HL-60/S4 (cell line): ENCODE measurements around the gene AGAP3.

Experiments used
- in situ Hi-C: fragments of 300-500 bp; cut with MboI; formaldehyde crosslinking; loops from 2 replicates; pipeline ENCODE4 v1.14.3; 2022; ENCODE audit warnings: low sequenced_read_pairs

The AGAP3 gene

DNA sequence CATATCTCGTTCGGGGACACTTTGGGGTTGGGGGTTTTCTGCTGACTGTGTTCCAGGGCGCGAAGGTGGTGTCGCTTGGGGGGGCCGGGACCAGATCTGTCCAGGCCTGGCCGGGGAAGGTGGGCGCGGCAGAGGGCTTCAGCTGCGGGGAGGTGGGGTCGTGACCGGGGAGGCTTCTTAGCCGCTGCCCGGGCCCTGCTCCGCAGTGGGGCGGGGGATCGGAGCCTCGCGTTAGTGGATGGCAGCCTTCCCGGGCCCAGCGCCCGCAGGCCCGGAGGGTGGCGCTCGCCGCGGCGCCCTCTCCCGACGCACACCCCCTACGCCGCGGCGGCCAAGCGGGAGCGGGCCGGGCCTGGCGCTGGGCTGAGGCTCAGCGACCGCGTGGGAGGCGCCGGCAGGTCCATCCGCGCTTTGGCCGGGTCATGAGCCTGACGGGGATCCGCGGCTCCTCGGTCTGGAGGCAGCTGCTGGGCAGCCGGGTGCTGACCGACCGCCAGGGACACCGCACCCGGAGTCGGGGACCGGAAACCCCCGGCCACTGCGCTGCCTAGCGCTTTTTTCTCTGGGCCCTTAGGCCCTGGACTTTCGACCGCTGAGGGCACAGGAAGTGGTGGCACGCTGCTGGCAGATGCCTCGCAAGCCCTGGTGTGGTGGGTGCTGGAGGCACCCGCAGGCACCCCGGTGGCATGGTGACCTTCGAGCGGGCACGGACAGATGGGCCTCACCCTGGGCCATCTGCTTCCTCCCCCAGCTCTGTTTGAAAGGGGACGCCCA lies 1.2 kb downstream of the AGAP3 start:
- in situ Hi-C loops, result no loop called here

DNA sequence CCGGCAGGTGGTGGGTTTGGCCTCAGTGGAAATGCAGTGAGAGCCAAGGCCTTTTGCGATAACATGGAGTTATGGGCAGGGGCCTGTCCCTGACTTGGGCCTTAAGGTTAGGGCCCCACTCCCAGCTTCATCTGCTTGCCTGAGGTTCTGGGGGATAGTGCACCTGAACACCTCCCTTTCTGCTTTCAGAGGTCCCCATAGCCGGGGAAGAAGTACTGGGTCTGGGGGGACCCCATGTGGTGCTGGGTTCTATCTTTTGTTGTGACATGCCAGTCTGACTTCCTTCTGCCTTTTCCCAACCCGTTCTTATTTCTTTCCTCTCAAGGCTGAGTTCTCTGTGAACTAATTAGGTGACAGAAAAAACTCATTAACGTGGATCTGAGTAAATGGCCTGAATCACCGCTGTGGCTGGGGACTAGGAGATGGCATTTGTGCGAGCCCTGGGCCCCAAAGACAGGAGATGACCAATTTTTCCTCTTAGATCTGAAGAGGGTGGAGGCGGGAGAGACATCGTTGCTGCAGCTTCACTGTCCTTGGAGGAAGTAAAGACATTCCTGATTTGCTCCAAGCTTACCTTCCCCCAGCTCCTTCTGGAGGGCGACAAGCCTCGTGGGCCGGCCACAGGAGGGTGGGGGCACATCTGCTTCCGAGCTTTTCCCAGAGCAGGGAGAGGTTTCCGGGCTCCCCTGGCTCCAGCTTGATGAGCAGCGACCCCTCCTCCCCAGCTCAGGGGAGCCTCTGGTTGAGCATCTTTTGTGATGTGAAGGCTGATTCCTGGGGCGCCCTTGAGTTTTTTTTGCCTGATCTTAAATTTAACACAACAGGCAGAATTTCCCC lies 2.0 kb downstream of the AGAP3 start:
- in situ Hi-C loops, result no loop called here

DNA sequence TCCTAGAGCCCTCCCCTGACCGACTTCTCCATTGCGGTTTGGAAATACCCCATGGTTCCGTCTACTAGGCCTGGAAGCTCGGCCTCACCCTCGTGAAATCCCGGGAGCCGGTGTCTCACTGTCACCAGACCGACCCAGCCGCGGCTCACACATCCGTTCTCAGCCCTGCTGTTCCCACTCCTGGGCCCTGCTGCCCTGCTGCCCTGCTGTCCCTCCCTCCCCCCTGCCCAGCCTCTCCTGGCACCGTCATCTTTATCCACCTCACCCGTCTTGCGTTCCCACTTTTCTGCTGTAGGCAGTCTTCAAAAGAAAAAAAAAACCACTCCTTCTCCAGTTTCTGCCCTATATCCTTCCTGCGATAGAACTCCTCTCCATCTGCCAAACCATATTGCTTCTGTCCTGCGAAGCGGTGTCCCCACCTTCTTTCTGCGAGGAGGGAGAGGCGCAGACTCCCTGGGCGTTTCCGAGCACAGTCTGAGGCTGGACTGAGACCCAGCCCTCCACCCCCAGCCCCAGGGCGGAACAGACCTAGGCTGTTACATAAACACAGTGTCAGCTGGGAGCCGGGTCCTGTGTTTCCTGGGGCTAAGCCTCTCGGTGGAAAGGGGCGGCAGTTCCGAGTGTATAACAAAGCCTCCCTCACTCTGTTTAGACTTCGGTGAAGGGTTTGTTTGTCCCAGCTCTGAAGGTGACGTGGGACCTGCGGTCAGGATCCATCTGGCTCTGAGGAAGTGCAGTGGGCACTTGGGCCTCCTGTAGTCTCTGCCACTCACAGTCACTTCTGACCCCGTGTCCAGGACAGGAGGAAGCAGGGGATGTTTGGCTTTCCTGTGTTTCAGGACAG lies 2.8 kb downstream of the AGAP3 start:
- in situ Hi-C loops, result no loop called here

DNA sequence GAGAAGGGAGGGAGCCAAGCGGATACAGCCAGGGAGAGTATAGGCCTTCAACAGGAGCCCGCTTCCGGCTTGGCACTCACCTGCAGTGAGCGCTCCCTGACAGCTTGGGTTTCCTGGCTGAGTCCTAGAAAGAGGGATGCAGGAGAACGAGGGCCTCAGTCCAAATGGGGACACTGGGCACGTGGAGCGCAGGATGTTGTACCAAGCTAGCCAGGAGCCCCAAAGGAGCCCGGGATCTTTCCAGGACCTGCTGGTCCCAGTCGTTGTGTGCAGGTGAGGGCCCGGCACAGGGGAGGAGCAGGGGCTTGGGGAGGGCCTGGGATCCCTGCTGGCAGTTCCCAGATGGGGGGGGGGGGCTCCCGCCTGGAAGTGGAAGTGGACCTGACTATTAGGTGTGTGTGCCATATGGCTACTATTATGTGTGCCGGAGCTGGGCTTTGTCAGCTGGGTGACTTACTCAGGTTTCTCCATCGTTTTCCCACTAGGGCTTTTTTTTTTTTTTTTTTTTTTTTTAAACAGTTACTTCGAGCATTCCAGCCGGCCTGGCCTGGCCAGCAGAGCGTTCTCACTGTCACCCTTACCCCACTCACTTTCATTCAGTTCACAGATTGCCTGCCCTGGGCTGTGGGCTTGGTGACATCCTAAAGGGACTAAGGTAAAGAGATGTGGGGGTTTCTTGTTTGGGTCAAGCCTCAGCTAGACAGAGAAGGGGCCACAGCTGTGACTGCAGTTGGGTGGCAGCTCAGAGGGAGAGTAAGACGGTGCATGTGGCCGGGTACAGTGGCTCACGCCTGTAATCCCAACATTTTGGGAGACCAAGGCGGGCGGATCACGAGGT lies 3.8 kb downstream of the AGAP3 start:
- in situ Hi-C loops, result no loop called here

DNA sequence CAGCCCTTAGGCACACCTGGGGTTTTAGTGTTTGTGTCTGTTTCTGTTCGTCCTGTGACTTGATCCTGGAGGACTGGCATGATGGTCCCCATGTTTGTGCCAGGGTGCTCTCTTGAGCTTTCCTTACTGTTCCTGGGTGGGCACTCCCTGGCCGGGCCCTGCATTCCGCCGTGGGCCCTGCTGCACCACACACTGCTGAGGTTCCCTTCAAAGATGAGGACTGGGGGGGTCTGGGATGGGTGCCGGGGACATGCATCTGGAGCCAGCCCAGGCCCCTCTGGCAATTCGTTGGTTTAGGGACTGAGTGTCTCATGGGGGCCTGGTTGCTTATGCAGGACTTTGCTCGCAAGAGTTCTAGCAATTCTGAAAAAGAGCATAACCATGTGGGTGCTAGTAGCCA lies 4.7 kb downstream of the AGAP3 start:
- in situ Hi-C loops, result no loop called here

DNA sequence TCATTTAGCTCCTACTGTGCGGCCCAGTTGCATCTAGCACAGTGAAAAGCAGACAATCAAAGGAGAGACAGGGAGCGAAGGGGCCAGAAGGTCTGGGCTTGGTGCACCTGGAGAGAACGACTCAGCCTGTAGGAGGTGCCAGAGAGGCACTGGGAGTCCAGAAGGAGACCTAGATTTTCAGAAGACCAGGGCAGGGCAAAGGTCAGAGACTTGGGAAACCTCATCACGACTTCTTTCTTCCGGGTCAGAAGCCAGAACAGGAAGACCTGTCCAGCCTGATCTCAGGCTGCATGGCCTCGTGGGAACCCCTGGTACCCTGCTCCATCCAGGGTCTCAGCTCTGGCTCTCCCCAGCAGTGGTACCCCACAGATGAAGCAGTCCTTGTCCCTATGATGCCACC lies 5.2 kb downstream of the AGAP3 start:
- in situ Hi-C loops, result no loop called here

DNA sequence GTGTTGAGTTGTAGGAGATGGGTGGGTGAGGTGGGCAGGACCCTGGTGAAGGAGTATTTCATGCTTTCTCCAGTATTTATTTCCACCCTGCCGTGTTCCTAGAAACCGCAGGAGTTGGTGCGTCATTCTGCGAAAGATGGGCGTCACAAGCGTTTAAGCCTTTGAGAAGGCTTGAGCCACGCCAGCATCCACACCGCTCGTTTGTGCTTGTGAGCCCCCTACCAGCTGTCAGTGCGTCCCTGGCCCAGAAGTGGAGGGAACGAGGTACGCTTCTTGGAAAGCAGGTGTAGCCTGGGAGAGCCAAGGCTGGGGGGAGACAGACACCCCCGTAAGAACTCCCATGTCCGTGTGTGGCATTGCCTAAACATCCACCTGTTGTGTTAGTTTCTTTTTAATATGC lies 5.7 kb downstream of the AGAP3 start:
- in situ Hi-C loops, result no loop called here

DNA sequence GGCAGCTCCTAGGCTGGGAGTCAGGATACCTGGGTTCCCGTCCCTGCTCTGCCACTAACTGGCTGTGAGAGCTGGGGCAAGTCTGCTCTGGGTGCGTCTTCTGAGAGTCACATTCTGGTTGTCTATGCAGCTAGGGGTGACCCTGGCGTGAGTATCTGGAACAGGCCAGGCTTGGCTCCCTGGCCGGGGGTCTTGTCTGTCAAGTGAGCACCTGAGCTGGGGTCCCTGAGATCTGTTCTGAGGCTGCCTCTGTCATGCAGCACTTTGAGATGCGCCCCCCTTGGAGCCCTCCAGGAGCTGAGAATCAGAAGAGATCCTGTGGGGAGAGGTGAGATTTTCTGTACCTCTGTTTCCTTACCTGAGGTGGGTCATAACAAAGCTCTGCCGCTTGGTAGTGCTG lies 7.5 kb downstream of the AGAP3 start:
- in situ Hi-C loops, result no loop called here

DNA sequence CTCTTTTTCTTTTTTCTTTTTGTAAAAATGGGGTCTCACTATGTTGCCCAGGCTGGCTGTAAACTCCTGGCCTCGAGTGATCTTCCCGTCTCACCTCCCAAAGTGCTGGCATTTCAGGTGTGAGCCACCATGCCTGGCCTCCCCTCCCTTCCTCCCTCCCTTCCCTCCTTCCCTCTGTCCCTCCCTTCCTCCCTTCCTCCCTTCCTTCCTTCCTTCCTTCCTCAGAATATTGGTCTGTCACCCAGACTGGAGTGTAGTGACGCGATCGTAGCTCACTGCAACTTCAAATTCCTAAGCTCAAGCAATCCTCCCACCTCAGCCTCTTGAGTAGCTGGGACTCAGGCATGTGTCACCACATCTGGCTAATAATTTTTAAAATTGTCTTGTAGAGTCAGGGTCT lies 8.4 kb downstream of the AGAP3 start:
- in situ Hi-C loops, result no loop called here

DNA sequence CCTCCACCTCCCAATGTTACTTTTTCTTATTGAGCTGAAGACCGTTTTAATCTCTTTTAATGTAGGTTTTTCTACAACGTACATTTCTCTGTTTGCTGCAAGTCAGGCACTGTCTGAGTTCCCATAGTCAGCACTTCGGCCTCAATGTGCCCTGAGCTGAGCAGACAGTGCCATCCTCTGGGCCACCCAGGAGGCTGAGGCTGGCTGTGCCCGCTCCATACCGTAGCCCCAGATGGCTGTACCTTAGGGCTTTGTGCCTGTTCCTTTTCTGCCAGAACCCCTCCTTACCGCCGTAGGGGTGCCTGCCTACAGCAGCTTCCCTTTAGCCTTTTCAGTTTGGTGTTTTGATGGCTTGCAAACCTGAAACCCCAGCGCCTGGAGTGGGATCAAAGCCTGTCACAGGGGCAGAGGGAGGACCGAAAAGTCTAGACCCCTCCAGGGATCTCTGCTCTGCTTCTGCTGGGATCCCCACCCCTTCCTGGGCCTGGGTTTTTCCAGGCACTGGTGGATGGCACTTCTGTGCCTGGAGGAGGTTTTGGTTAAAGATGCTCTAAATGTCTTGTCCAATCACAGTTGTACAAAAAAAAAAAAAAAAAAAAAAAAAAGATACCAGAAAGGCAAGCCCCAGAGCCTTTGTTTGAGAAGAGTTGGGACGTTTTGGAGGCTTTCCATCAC lies 9.0 kb downstream of the AGAP3 start:
- in situ Hi-C loops, result no loop called here

DNA sequence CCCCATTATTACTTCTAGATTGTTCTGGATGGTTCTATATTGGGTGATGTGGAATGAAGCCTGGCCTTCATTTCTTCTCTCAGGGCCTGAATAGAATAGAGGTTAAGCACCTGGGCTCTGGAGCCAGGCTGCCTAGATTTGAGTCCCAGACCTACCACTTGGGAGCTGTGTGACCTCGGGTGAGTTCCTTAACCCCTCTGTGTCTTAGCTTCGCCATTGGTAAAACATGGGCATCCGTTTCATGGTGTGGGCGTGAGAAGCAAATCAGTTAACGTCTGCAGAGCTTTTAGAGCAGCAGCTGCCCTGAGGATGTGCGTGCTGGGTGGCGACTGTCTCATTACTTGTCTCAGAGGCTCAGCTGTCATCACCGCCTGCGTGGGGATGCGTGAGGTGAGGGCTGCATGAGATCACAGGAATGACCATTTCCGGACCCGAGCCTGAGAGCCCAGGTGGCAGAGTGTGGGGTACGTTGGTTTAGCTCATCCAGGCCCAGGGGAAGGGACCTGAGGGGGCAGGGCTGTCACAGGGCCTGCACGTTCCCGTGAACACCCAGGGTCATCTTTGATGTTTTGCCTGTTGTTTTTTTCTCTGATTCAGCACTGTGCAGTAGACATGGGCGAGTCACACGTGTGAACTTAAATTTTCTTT lies 9.7 kb downstream of the AGAP3 start:
- in situ Hi-C loops, result no loop called here

DNA sequence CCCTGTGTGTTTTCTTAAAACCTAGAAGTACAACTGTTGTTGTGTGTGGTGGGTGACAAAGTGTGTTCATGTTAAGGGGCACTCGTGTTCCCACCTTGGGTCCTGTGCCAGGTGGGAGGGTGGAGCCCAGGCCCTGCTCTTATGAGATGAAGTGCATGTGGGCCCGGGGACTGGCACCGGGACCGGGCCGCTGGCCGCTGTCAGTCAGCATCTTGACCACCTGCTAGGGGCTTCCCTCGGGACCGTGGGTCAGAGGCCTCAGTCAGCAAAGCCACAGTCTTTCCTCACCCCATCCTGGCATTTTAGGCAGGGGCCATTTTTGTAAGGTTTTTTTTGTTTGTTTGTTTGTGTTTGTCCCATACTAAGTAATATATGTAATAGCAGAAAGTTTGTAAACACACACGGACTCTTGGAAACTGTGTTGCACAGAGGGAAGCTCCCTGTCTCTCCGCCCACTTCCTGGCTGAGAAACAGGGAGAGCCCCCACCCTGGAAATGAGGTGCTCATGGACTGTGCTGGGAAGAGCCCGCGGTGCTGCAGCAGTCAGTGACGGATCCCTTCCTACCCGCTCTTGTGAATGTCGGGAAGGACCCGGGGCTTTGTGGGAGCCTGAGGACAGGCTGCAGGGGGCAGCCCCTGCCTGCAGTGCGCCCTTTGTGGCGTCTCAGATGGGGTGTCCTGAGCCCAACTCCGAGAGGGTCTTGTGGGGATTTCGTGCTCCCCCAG lies 13.4 kb downstream of the AGAP3 start:
- in situ Hi-C loops, result no loop called here

DNA sequence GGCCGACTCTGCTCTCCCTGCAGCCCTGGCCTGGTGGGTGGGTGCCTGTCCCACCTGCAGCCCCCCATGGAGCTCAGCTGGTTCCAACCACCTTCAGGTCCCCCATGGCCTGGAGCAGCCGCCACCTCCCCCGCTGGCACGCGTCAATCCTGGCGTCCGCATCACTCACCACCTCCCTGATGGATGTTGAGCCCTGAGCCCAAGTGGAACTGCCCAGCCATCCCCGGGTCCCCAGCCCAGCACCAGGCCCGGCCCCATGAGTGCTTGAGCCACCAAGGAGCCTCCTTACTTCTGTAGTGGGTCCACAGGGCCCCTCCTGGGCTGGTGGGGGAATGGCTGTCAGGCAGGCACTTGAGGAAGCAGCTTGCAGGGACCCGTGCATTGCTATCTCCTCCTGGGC lies 14.6 kb downstream of the AGAP3 start:
- in situ Hi-C loops, result no loop called here

DNA sequence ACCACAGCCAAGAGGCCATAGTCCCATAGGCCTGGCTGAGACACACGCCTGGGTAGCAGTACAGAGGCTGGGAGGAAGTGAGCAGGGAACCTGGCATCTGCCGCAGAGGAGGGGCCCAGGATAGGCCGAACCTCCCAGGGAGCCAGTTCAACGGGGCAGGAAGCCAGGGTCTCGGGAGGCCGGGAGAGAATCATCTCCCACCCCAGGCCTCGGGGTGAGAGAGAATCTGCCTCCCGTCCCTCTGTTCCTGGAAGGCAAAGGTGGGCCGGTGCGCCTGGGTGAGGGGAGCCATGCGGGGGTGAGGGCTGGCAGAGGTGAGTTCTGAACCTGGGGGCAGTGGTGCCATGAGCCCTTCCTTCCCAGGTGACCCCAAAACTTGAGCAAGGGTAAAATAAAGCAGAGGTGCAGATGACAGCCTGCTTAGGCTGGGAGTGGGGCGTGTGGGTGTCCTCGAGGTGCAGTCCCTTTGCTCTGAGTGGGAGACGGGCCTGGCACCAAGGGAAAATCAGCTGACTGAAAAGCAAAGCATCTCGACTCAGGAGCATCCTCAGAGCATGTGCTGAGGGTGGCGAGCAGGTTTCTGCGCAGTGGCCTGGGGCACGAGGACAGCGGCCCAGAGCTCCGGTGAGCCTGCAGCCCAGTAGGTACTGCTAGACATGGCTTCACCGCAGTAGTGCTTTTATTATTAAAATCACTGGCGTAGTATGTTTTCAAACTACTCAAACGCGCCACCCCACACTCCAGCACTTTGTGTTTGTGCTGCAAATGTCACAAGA lies 15.5 kb downstream of the AGAP3 start:
- in situ Hi-C loops, result no loop called here

DNA sequence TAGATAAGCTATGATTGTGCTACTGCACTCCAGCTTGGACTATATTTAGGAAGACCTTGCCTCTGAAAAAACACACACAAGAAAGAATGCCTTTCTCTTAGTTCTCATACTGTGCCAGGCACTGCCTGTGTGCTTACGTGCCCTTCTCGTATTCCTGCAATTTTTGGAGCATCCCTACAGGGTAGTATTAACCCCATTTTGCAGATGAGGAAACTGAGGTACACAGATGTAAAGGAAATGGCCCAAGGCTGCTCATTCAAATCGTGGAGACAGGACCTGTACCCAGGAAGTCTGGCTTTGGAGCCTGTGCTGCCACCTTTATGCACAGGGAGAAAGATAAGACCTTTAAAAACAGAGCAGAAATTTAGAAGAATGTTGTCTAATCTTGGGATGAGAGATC lies 16.7 kb downstream of the AGAP3 start:
- in situ Hi-C loops, result no loop called here

DNA sequence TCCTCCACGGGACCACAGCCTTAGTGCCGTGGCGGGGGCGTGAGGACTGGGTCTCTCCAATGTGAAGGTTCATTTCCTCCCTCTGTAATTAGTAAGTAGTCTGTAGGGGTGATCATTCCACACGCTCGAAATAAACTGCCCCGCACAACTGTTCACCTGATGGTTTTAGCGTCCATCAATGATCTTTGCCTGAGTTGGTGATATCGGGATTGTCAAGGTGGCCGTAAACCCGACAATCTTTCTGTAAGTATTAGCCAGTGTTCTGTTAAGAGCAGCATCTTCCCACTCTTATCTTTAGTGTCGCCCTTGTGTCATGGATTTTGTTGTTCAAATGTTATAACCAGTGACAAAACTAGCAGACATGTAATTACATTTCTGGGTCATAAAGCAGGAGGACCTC lies 17.7 kb downstream of the AGAP3 start:
- in situ Hi-C loops, result no loop called here

DNA sequence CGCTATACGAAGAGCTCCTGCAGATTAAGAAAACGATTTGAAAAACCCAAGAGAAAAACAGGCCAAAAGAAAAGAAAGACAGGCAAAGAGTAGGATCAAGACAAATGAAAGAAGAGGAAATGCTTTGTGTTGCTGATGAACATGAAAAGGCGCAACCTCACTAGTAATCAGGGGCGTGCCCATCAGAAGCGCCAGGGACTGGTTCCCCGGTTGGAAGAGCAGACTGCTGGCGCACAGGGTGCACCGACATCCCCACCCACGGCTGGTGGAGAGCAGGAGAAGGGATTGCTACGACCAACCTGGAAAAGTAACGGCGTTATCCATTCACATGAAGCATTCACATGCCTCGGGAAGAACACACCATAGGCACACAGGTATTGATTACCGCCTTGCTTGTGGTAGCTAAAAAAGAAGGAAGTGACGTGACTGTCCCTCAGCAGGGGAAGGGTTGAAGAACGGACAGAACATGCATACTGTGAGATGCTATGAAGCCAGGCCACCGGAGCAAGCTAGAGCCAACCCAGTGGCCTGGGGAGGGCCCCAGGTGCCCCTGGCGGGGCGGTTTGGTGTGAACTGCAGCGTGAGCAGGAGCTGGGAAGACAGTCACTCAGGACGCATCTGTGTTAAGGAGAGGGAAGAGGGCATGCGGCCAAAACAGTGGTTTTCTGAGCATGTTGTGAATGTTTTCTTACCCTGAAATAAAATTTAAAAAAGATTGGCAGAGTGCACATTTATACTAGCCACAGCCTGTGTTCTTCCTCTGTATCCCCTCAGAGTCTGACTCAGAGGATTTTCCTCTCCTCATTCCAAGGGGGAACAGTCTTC lies 18.3 kb downstream of the AGAP3 start:
- in situ Hi-C loops, result no loop called here
